HUES64 (cell line): ENCODE measurements around the gene NUDT3. TPM values are rescaled to one million over a fixed set of nuclear protein-coding genes. Genes with fewer than 3 reads are reported as not detected.

ENCODE experiments used
- H3K27ac ChIP-seq: 2 replicates; pipeline ENCODE4 v1.7.0; 2013; ENCODE audit warnings: low read depth, low read length, inconsistent platforms
- H3K27me3 ChIP-seq: 2 replicates; pipeline ENCODE4 v1.6.1; 2013; ENCODE audit warnings: mild to moderate bottlenecking, low read length; ENCODE audit not compliant: insufficient read depth
- H3K36me3 ChIP-seq: 2 replicates; pipeline ENCODE4 v1.6.1; 2013; ENCODE audit warnings: mild to moderate bottlenecking, low read length; ENCODE audit not compliant: insufficient read depth
- H3K4me1 ChIP-seq: 2 replicates; pipeline ENCODE4 v1.6.1; 2013; ENCODE audit warnings: mild to moderate bottlenecking, low read length, moderate library complexity; ENCODE audit not compliant: insufficient read depth
- H3K4me3 ChIP-seq: 2 replicates; pipeline ENCODE4 v1.5.1; 2013; ENCODE audit warnings: mild to moderate bottlenecking, low read length, moderate library complexity
- H3K9ac ChIP-seq: 2 replicates; pipeline ENCODE4 v1.6.1; 2013; ENCODE audit warnings: mild to moderate bottlenecking, low read depth, low read length
- H3K9me3 ChIP-seq: 2 replicates; pipeline ENCODE4 v1.6.1; 2013; ENCODE audit warnings: low read depth, low read length; ENCODE audit not compliant: insufficient read depth
- WGBS: fragments of 150-250, 120-280 bp; methylation state at CpG from one replicate; pipeline ENCODE4 v1.1.7; 2013; ENCODE audit warnings: missing lambda C conversion rate; 5-methylcytosine and 5-hydroxymethylcytosine counted together
- polyA plus RNA-seq, 2 experiments: library from polyadenylated mRNA; stranded (reverse); fragments of 50-300 nt; gene quantifications; one replicate each; pipeline ENCODE4 v1.2.3, GENCODE V29; 2013

Gene NUDT3
- polyA plus RNA-seq (2013, experiment 1 of 2), result 16.7 TPM
- 17.7 TPM for polyA plus RNA-seq (2013, experiment 2 of 2)

- H3K27me3 ChIP-seq, result no peaks in the 10 kb centered on the region
- H3K9ac ChIP-seq, result peak within 1 kb of the TSS; percentile 81
- H3K27ac ChIP-seq, result peak within 1 kb of the TSS; percentile 63
- peak within 1 kb of the TSS; percentile 74 for H3K4me3 ChIP-seq
- H3K4me1 ChIP-seq, result peaks cover 11% of the 10 kb centered on the region; the same call in 1 of the 2 replicates
- H3K36me3 ChIP-seq, result no peaks in the 10 kb centered on the region
- 3% methylated on average over 87 of the region's 87 CpGs for WGBS
- peaks cover 11% of the 10 kb centered on the region for H3K9me3 ChIP-seq
Measured at GRCh38 chr6:34392497-34393190, at the start of gene NUDT3. NUDT3 (minus strand) TSS chr6:34392669; CDS start chr6:34392362, 307 bp downstream.

- Histone ChIP-seq H3K9ac (no peak overlapping the region), H3K4me1 (no peaks in the 10 kb centered on the region), H3K9me3 (peaks cover 13% of the 10 kb centered on the region), H3K27me3 (no peaks in the 10 kb centered on the region), H3K27ac (no peak overlapping the region), H3K4me3 (no peak overlapping the region), H3K36me3 (no peaks in the 10 kb centered on the region)
- 93% methylated on average over 5 of the region's 5 CpGs for WGBS
Measured at GRCh38 chr6:34441526-34441925, 49.1 kb upstream of the NUDT3 start.

- Histone ChIP-seq H3K9me3 (peaks cover 17% of the 10 kb centered on the region), H3K4me1 (no peaks in the 10 kb centered on the region), H3K36me3 (no peaks in the 10 kb centered on the region), H3K4me3 (no peak overlapping the region), H3K27me3 (no peaks in the 10 kb centered on the region), H3K9ac (no peak overlapping the region), H3K27ac (no peak overlapping the region)
- WGBS, result 88% methylated on average over 1 of the region's 3 CpGs
Measured at GRCh38 chr6:34439442-34439841, 47.0 kb upstream of the NUDT3 start.

GRCh38 chr6:34438705-34439104, 46.2 kb upstream of the NUDT3 start:
- no peaks in the 10 kb centered on the region for H3K36me3 ChIP-seq
- H3K4me1 ChIP-seq, result no peaks in the 10 kb centered on the region
- H3K9me3 ChIP-seq, result peaks cover 17% of the 10 kb centered on the region
- H3K9ac ChIP-seq, result no peak overlapping the region
- no peak overlapping the region for H3K27ac ChIP-seq
- no peaks in the 10 kb centered on the region for H3K27me3 ChIP-seq
- H3K4me3 ChIP-seq, result no peak overlapping the region
- 91% methylated on average over 3 of the region's 4 CpGs for WGBS

DNA sequence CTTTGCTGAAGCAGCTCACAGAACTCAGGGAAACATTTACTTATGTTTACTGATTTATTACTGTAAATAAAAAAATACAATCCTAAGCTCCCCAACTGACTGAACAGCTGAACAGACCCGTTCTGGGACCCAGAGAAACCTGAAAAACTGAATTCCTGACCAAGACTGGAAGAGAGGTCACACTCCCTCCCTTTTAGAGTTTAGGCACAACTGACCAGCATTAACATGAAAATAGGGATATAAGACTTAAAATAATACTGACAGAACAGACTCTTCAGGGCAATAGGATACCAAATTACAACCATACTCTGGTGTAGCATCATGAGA, 45.1 kb upstream of the NUDT3 start:
- Histone ChIP-seq H3K4me3 (no peak overlapping the region), H3K27me3 (no peaks in the 10 kb centered on the region), H3K4me1 (no peaks in the 10 kb centered on the region), H3K9ac (no peak overlapping the region), H3K27ac (no peak overlapping the region), H3K9me3 (peaks cover 17% of the 10 kb centered on the region), H3K36me3 (no peaks in the 10 kb centered on the region)
- 100% methylated on average over 1 of the region's 1 CpG for WGBS

- no peaks in the 10 kb centered on the region for H3K4me1 ChIP-seq
- no peak overlapping the region for H3K9ac ChIP-seq
- H3K36me3 ChIP-seq, result no peaks in the 10 kb centered on the region
- 94% methylated on average over 38 of the region's 38 CpGs for WGBS
- H3K9me3 ChIP-seq, result peaks cover 17% of the 10 kb centered on the region
- no peak overlapping the region for H3K27ac ChIP-seq
- H3K27me3 ChIP-seq, result no peaks in the 10 kb centered on the region
- H3K4me3 ChIP-seq, result no peak overlapping the region
Measured at GRCh38 chr6:34436803-34437643, 44.6 kb upstream of the NUDT3 start.

GRCh38 chr6:34435916-34436315, 43.4 kb upstream of the NUDT3 start:
- Histone ChIP-seq H3K4me1 (no peaks in the 10 kb centered on the region), H3K4me3 (no peak overlapping the region), H3K36me3 (no peaks in the 10 kb centered on the region), H3K9ac (no peak overlapping the region), H3K27me3 (no peaks in the 10 kb centered on the region), H3K9me3 (peaks cover 17% of the 10 kb centered on the region), H3K27ac (no peak overlapping the region)
- 90% methylated on average over 5 of the region's 5 CpGs for WGBS

DNA sequence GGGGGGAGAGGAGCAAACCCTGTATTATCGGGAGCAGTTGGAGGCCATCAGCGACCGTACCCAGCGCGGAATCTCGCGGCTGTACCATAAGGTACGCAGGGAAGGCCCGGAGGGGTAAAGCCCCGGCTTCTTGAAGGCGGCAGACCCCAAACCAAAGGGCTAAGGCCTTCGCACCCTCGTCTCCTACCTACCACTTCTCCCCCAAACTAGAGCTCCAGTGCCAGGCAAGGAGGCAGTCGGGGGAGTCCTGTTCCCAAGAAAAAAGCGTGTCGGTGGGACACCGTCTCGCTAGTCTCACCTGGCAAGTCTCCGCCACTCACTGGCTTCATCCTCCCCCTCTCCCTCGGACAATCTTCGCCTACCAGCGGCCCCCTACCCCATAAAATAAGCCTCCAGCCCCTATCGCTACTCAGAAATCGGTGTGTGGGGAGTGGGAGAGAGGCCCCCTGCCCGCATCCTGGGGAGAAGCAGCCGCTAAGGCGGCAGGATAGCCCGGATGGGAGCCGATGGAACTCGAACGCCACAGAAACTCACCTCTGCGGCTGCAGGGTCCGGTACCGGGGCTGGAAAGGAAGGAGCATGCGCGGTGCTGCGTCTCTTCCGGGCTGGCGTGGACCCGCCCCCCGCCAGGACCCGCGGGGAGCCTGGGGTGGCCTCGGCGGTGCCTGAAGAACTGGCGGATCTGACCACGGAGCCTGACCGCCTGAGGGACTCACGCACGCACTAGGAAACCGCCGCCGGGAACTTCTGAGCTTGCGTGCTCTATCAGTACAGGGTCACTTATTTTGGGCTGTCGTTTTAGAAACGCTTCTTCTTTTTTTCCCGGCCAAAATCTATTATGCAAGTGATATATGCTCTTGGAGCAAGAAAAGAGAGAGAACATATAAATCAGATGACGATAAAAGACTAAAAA, 33.3 kb upstream of the NUDT3 start, which contains the start of gene RPS10:
RPS10 (minus strand) TSS at position 572 of the 913 bp plus-strand sequence. CDS start 848 bp downstream, outside the sequence.
- peaks cover 8% of the 10 kb centered on the region; the same call in 1 of the 2 replicates for H3K4me1 ChIP-seq
- peak within 1 kb of the TSS; percentile 98 for H3K4me3 ChIP-seq
- H3K36me3 ChIP-seq, result peaks cover 47% of the 10 kb centered on the region
- peak within 1 kb of the TSS; percentile 84 for H3K27ac ChIP-seq
- H3K9ac ChIP-seq, result peak within 1 kb of the TSS; percentile 100
- peaks cover 3% of the 10 kb centered on the region; the same call in 1 of the 2 replicates for H3K9me3 ChIP-seq
- 1% methylated on average over 54 of the region's 58 CpGs for WGBS
- H3K27me3 ChIP-seq, result no peaks in the 10 kb centered on the region

GRCh38 chr6:34425132-34425497, 32.6 kb upstream of the NUDT3 start:
- no peaks in the 10 kb centered on the region for H3K9me3 ChIP-seq
- peak overlapping the region; percentile 100 for H3K9ac ChIP-seq
- H3K27ac ChIP-seq, result peak overlapping the region; percentile 84
- peaks cover 8% of the 10 kb centered on the region; the same call in 1 of the 2 replicates for H3K4me1 ChIP-seq
- H3K27me3 ChIP-seq, result no peaks in the 10 kb centered on the region
- 8% methylated on average over 10 of the region's 10 CpGs for WGBS
- peak overlapping the region; percentile 98 for H3K4me3 ChIP-seq
- peaks cover 53% of the 10 kb centered on the region for H3K36me3 ChIP-seq

DNA sequence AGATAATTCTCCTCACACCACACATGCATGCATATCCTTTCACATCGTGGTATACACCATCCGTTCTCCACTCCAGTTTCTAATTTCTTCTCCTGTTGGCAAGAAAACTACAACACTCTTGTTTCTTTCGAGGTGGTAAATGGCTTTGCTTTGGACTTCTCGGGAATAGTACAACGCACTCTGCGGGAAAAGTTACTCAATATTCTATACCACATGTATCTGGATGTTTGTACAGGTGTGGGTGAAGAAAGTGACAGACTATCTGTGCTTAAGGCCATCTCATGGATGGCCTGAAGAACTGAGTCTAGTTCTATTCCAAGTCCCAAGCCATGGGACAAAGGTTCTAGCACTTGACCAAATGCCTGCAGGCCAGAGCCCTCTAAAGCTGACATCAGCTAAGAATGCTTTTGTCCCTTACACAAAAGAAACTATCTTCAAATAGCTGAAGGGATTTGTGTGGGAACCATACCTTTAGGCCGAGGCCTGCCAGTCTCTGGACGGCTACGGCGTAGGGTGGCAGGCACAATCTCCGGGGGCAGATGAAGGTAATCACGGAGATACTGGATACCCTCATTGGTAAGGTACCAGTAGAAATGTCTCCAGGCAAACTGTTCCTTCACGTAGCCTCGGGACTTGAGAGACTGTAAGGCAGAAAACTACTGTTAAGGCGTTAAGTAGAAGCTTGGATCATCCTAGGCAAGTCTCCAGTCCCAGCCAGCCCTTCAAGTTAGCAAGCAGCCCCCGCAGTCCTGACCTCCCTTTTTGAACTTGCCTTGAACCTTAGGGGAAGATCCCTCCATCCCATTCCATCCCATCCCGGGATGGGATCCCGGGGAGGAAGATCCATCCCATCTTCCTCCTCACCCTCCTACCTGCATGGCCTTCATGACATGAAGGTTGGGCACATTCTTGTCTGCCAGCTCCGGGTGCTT, 32.0 kb upstream of the NUDT3 start:
- Histone ChIP-seq H3K27me3 (no peaks in the 10 kb centered on the region), H3K4me1 (peaks cover 8% of the 10 kb centered on the region; the same call in 1 of the 2 replicates), H3K27ac (peak overlapping the region; percentile 84), H3K9me3 (no peaks in the 10 kb centered on the region), H3K36me3 (peaks cover 60% of the 10 kb centered on the region), H3K4me3 (peak overlapping the region; percentile 98), H3K9ac (peak overlapping the region; percentile 100)
- 75% methylated on average over 16 of the region's 19 CpGs for WGBS
